ENCODE data around the gene F5.

F5 gene

GRCh38 chr1:169631249-169631648 is 45.0 kb upstream of the F5 start:
- H3K4me3 ChIP-seq (ENCODE audit: low read depth in 1 of 2, low read length in 2 of 2), result no peak overlapping the region
- H3K9ac ChIP-seq (ENCODE audit: low read depth, low read length), result no peak overlapping the region
- no peak overlapping the region for H3K27ac ChIP-seq (ENCODE audit: low read length)
- H2AFZ ChIP-seq (ENCODE audit: low read depth, low read length), result no peak overlapping the region
- H3K27me3 ChIP-seq (ENCODE audit: insufficient read depth, low read length, poor library complexity), result no peaks in the 10 kb centered on the region
- peaks cover 5% of the 10 kb centered on the region; the same call in 1 of the 2 replicates for H3K36me3 ChIP-seq (ENCODE audit: insufficient read depth, low read length)
- ATAC-seq (ENCODE audit: insufficient read depth, low read depth) (no peak), DNase-seq (no peak)
- no peak overlapping the region for H3K4me2 ChIP-seq (ENCODE audit: insufficient read depth, low read length)
- no peaks in the 10 kb centered on the region for H3K79me2 ChIP-seq (ENCODE audit: insufficient read depth, low read length)
- peaks cover 30% of the 10 kb centered on the region for H3K9me3 ChIP-seq (ENCODE audit: insufficient read depth, low read length, severe bottlenecking)
- peaks cover 13% of the 10 kb centered on the region for H3K4me1 ChIP-seq (ENCODE audit: insufficient read depth, low read length)
- H4K20me1 ChIP-seq (ENCODE audit: insufficient read depth, low read length), result no peaks in the 10 kb centered on the region
- TF ChIP-seq CTCF (IDR thresholded peaks at IDR 0.05; ENCODE audit: borderline replicate concordance, extremely low read depth, low read length, poor library complexity, severe bottlenecking), result no peak
- TF ChIP-seq EZH2 (IDR thresholded peaks at IDR 0.05; ENCODE audit: borderline replicate concordance, low read depth, low read length, severe bottlenecking), result no peak

GRCh38 chr1:169630006-169630405 is 43.7 kb upstream of the F5 start, which contains the start of gene SELP:
TSS of gene SELP (minus strand) at chr1:169630124. CDS start at chr1:169630074, 50 bp downstream.
- no peak for ATAC-seq (ENCODE audit: insufficient read depth, low read depth)
- H3K4me1 ChIP-seq (ENCODE audit: insufficient read depth, low read length), result peaks cover 13% of the 10 kb centered on the region
- no peak within 1 kb of the TSS for H3K4me3 ChIP-seq (ENCODE audit: low read depth in 1 of 2, low read length in 2 of 2)
- H3K9ac ChIP-seq (ENCODE audit: low read depth, low read length), result no peak within 1 kb of the TSS
- no peak for DNase-seq
- H3K9me3 ChIP-seq (ENCODE audit: insufficient read depth, low read length, severe bottlenecking), result peaks cover 22% of the 10 kb centered on the region
- TF ChIP-seq EZH2 (IDR thresholded peaks at IDR 0.05; ENCODE audit: borderline replicate concordance, low read depth, low read length, severe bottlenecking) (no peak), CTCF (IDR thresholded peaks at IDR 0.05; ENCODE audit: borderline replicate concordance, extremely low read depth, low read length, poor library complexity, severe bottlenecking) (no peak)
- H3K36me3 ChIP-seq (ENCODE audit: insufficient read depth, low read length), result peaks cover 5% of the 10 kb centered on the region; the same call in 1 of the 2 replicates
- no peaks in the 10 kb centered on the region for H4K20me1 ChIP-seq (ENCODE audit: insufficient read depth, low read length)
- H3K27me3 ChIP-seq (ENCODE audit: insufficient read depth, low read length, poor library complexity), result no peaks in the 10 kb centered on the region
- peak within 1 kb of the TSS; percentile 43 for H3K27ac ChIP-seq (ENCODE audit: low read length)
- no peak within 1 kb of the TSS for H2AFZ ChIP-seq (ENCODE audit: low read depth, low read length)
- H3K4me2 ChIP-seq (ENCODE audit: insufficient read depth, low read length), result no peak within 1 kb of the TSS
- H3K79me2 ChIP-seq (ENCODE audit: insufficient read depth, low read length), result no peaks in the 10 kb centered on the region

- Histone ChIP-seq H3K9ac (ENCODE audit: low read depth, low read length) (no peak overlapping the region), H3K4me1 (ENCODE audit: insufficient read depth, low read length) (peaks cover 39% of the 10 kb centered on the region), H3K4me2 (ENCODE audit: insufficient read depth, low read length) (no peak overlapping the region), H4K20me1 (ENCODE audit: insufficient read depth, low read length) (no peaks in the 10 kb centered on the region), H3K79me2 (ENCODE audit: insufficient read depth, low read length) (no peaks in the 10 kb centered on the region), H2AFZ (ENCODE audit: low read depth, low read length) (no peak overlapping the region), H3K27ac (ENCODE audit: low read length) (no peak overlapping the region; the same call in 1 of the 2 replicates), H3K27me3 (ENCODE audit: insufficient read depth, low read length, poor library complexity) (no peaks in the 10 kb centered on the region), H3K36me3 (ENCODE audit: insufficient read depth, low read length) (no peaks in the 10 kb centered on the region), H3K9me3 (ENCODE audit: insufficient read depth, low read length, severe bottlenecking) (no peaks in the 10 kb centered on the region), H3K4me3 (ENCODE audit: low read depth in 1 of 2, low read length in 2 of 2) (no peak overlapping the region)
- ATAC-seq (ENCODE audit: insufficient read depth, low read depth), result no peak
- TF ChIP-seq CTCF (IDR thresholded peaks at IDR 0.05; ENCODE audit: borderline replicate concordance, extremely low read depth, low read length, poor library complexity, severe bottlenecking), result no peak
- no peak for TF ChIP-seq EZH2 (IDR thresholded peaks at IDR 0.05; ENCODE audit: borderline replicate concordance, low read depth, low read length, severe bottlenecking)
- DNase-seq, result no peak
These were observed 38.6 kb upstream of the F5 start for GRCh38 chr1:169624912-169625311.

- H3K4me2 ChIP-seq (ENCODE audit: insufficient read depth, low read length), result no peak overlapping the region
- no peak for DNase-seq
- no peak overlapping the region for H3K4me3 ChIP-seq (ENCODE audit: low read depth in 1 of 2, low read length in 2 of 2)
- no peak overlapping the region for H3K9ac ChIP-seq (ENCODE audit: low read depth, low read length)
- H3K4me1 ChIP-seq (ENCODE audit: insufficient read depth, low read length), result peaks cover 39% of the 10 kb centered on the region
- H3K79me2 ChIP-seq (ENCODE audit: insufficient read depth, low read length), result no peaks in the 10 kb centered on the region
- TF ChIP-seq EZH2 (IDR thresholded peaks at IDR 0.05; ENCODE audit: borderline replicate concordance, low read depth, low read length, severe bottlenecking) (no peak), CTCF (IDR thresholded peaks at IDR 0.05; ENCODE audit: borderline replicate concordance, extremely low read depth, low read length, poor library complexity, severe bottlenecking) (no peak)
- H4K20me1 ChIP-seq (ENCODE audit: insufficient read depth, low read length), result no peaks in the 10 kb centered on the region
- ATAC-seq (ENCODE audit: insufficient read depth, low read depth), result no peak
- peak overlapping the region; percentile 52 for H3K27ac ChIP-seq (ENCODE audit: low read length)
- no peaks in the 10 kb centered on the region for H3K36me3 ChIP-seq (ENCODE audit: insufficient read depth, low read length)
- no peak overlapping the region for H2AFZ ChIP-seq (ENCODE audit: low read depth, low read length)
- H3K9me3 ChIP-seq (ENCODE audit: insufficient read depth, low read length, severe bottlenecking), result no peaks in the 10 kb centered on the region
- no peaks in the 10 kb centered on the region for H3K27me3 ChIP-seq (ENCODE audit: insufficient read depth, low read length, poor library complexity)
These were observed 37.8 kb upstream of the F5 start for GRCh38 chr1:169624122-169624521.
